GM12801 (cell line): ENCODE results near the gene CDK5RAP1.

ENCODE experiments used
- TF ChIP-seq, protein P1 (sequence below): IDR thresholded peaks from one replicate; pipeline ENCODE4 v1.5.1; 2011; ENCODE audit warnings: control low read depth; ENCODE audit not compliant: insufficient read length; ENCODE audit errors: extremely low read depth

The CDK5RAP1 gene

DNA sequence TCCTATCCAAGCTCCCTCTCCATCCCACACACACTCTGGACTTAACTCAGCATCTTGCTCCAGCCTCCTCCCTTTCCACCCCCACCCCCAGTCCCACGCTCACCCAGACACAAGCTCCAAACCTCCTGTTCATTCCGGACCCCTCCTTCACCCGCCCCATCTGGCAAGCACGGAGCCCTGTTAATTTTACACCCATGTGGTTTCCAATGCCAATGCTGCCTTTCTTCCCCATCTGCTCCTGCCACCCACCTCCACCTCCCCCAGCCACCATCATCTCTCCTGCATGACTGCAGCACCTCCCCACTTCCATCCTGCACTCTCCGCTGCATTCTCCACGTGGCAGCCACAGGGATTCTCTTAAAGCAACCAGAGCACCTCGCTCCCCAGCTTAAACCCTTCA, 9.9 kb upstream of the CDK5RAP1 start:
- TF ChIP-seq, protein P1, sequence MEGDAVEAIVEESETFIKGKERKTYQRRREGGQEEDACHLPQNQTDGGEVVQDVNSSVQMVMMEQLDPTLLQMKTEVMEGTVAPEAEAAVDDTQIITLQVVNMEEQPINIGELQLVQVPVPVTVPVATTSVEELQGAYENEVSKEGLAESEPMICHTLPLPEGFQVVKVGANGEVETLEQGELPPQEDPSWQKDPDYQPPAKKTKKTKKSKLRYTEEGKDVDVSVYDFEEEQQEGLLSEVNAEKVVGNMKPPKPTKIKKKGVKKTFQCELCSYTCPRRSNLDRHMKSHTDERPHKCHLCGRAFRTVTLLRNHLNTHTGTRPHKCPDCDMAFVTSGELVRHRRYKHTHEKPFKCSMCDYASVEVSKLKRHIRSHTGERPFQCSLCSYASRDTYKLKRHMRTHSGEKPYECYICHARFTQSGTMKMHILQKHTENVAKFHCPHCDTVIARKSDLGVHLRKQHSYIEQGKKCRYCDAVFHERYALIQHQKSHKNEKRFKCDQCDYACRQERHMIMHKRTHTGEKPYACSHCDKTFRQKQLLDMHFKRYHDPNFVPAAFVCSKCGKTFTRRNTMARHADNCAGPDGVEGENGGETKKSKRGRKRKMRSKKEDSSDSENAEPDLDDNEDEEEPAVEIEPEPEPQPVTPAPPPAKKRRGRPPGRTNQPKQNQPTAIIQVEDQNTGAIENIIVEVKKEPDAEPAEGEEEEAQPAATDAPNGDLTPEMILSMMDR: no peak

DNA sequence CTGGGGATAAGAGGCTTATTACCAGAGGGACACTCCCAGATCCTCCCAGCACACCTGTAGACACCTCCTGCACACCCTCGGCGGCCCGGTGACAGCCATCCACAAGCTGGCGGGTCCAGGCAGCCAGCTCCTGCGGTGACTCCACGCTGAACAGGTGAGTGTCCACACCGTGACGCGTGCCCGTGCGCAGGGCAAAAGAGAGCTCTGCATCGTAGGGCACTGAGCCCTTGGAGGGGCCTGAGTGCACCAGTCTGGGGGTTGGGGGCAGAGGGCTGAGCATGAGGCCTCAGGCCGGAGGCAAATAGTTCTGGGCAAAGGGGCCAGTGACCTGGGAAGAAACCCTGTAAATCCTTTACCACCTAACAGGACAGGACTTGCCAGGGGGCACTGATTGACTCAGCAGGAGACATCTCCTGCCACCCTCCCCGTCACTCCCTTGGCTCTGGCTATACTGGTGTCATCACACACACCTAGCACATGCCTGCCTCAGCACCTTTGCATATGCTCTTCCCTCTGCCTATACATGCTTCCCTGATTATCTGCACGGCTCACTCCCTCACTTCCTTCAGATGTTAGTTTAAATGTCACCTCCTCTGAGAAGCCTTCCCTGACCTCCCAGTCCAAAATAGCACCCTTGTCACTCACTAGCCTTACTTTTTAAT, 8.9 kb upstream of the CDK5RAP1 start:
- TF ChIP-seq, protein P1: no peak

DNA sequence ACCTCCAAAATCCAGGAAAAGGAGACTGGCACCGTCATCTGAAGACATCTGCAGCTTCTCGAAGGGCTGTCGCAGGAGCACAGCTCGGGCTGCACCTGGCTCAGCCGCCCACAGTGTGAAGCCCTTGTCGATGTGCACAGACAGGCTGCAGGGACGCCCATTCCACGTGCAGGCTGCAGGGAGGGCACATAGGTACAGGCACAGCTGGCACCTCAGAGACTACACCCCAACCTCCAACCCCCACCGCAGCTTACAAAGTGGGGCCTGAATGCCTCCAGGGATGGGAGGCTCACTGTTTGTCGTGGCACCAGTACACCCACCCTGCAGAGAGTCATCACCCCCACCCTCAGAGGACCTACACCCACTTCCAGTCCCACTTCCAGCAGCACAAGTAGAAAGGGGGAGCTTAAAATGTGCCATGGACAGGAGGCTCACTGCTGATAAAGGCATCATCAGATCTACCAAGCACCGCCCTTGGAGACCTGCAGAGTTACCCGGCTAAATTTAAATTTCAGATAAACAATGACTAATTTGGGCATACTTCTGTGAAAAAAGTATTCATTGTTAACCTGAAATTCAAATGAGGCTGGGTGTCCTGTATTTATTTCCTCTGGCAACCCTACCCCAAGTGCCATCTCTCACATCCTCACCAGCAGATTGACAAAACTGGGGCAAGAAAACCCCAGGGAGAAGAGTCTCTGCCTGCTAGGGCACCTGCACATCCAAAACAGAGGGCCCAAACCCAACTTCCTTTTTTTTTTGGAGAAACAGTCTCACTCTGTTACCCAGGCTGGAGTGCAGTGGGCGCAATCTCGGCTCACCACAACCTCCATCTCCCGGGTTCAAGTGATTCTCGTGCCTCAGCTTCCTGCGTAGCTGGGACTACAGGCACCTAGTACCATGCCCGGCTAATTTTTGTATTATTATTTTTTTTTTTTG, 7.7 kb upstream of the CDK5RAP1 start:
- TF ChIP-seq, protein P1: no peak

DNA sequence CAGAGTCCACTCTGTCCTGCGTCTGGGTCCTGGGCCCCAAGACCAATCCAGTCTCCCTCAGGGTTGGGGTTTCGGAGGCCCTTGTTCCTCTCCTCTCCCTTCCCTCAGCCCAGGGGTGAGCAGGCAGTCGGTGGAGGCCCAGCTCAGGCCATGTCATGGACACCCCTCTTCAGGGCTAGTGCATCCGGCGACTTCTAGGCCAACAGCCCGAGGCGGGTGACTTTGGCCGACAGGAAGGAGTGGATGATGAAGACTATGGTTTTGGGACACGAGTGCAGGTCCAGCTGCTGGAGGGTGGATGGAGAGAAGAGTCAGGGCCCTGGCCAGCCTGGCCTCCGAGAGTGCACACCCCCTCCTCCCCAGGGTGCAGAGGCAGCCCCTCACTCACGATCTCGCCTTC, 7.0 kb upstream of the CDK5RAP1 start:
- TF ChIP-seq, protein P1: no peak

DNA sequence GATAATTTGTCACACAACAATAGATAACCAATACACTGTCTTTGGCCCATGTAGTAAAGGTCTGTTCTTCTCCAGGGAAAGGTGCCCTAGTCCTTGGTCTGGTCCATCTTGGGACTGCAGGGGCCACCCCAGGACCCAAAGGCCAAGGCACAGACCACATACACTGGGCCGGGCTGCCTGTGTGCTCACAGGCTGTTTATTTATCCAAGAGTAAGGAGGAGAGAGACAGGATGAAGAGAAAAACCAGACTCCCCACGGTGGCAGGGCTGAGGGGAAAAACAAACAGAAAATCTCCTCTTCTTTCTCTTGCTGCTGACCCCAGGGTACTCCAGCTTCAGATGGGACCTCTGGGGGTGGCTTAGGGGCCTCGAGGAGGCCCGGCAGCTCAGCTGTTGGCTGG, 6.5 kb upstream of the CDK5RAP1 start:
- TF ChIP-seq, protein P1: no peak

DNA sequence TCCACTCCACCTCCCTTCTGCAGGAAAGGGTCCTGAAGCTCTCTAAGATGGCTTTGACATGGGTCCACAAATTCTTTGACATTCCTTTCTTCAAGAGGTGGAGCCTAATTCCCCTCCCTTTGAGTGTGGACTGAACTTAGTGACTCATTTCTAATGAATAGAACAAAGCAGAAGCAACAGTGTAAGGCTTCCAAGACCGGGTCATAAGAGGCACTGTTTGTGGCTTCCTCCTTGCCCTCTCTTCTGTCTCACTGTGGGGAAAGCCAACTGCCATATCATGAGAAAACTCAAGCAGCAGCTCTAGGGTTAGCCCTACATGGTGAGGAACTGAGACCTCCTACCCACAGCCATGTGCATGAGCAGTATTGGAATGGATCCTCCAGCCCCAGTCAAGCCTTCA, 5.9 kb upstream of the CDK5RAP1 start:
- TF ChIP-seq, protein P1: no peak

DNA sequence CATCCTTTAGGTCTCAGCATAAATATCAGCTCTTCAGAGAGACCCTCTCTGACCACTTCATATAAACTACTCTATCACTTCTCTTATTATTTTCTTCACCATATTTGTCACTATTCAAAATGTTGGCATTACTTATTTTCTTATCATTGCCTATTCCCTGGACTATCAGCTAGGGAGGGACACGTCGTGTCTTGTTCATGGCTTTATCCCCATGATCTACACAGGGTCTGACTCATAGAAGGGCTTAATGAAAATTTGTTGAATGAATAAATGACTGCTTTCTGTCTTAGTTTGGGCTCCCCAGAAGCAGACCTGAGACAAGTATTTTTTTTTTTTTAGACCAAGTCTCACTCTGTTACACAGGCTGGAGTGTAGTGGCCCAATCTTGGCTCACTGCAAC, 3.0 kb upstream of the CDK5RAP1 start:
- TF ChIP-seq, protein P1: no peak
